ENCODE data around the gene ZNF214.

ZNF214 gene

GRCh38 chr11:6995703-6996102, 24.4 kb downstream of the ZNF214 start:
- Histone ChIP-seq H3K9me3 (ENCODE audit: severe bottlenecking) (no peaks in the 10 kb centered on the region), H3K36me3 (no peaks in the 10 kb centered on the region), H3K27ac (no peak overlapping the region), H3K4me3 (ENCODE audit: low read depth, low read length) (no peak overlapping the region), H3K27me3 (ENCODE audit: insufficient read depth, low read depth, severe bottlenecking) (no peaks in the 10 kb centered on the region)
- TF ChIP-seq, protein P1, sequence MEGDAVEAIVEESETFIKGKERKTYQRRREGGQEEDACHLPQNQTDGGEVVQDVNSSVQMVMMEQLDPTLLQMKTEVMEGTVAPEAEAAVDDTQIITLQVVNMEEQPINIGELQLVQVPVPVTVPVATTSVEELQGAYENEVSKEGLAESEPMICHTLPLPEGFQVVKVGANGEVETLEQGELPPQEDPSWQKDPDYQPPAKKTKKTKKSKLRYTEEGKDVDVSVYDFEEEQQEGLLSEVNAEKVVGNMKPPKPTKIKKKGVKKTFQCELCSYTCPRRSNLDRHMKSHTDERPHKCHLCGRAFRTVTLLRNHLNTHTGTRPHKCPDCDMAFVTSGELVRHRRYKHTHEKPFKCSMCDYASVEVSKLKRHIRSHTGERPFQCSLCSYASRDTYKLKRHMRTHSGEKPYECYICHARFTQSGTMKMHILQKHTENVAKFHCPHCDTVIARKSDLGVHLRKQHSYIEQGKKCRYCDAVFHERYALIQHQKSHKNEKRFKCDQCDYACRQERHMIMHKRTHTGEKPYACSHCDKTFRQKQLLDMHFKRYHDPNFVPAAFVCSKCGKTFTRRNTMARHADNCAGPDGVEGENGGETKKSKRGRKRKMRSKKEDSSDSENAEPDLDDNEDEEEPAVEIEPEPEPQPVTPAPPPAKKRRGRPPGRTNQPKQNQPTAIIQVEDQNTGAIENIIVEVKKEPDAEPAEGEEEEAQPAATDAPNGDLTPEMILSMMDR (IDR thresholded peaks at IDR 0.05; ENCODE audit: low read depth, low read length), result no peak
- no peak for DNase-seq

DNA sequence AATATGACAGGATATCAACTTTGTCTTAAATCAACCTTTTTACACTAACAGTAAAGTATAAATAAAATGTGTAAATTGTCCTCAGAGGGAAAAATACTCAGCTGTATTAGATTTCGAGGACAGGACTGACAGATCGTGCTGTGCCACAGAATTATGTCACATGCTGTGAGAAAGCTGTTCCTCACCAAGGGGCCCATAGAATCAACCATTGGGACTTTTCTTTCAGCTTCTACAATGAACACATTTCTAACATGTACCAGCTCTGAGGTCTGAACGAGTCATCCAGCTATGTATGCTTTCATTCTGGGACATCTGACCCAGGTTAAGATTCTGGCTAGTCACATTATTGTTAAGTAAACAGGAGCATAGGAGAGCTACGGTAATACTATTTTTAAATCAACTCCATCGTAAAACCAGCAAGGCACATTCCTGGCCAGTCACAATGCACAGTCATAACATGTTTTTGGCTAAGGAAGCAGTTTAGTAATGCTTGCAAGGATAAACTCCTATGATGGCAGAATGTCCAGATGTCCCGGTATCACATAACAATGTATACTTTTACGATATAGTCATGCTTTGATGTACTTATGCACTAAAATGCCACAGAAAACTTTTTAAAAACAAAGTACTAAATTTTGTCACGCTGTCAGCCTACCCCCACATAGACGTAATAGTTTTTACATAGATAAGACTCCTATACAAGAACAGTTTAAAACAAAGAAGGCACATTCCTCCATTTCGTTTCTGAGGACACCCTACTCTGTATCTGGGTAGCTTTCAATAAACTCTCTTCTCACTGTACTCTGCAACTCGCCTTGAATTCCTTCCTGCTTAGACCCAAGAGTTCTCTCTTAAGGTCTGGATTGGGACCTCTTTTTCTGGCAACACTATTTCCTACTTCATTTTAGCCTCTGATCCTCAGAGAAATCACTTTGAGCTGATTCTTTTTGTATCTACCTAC, 27.4 kb downstream of the ZNF214 start:
- no peak for DNase-seq
- TF ChIP-seq, protein P1 (IDR thresholded peaks at IDR 0.05; ENCODE audit: low read depth, low read length), result no peak

GRCh38 chr11:6992026-6992425, 28.1 kb downstream of the ZNF214 start:
- Histone ChIP-seq H3K36me3 (no peaks in the 10 kb centered on the region), H3K27me3 (ENCODE audit: insufficient read depth, low read depth, severe bottlenecking) (no peaks in the 10 kb centered on the region), H3K4me3 (ENCODE audit: low read depth, low read length) (no peak overlapping the region), H3K27ac (no peak overlapping the region), H3K9me3 (ENCODE audit: severe bottlenecking) (no peaks in the 10 kb centered on the region)
- DNase-seq, result no peak
- TF ChIP-seq, protein P1 (IDR thresholded peaks at IDR 0.05; ENCODE audit: low read depth, low read length), result no peak

More for the DNA sequence above, 27.4 kb downstream of the ZNF214 start:
- no peaks in the 10 kb centered on the region for H3K9me3 ChIP-seq (ENCODE audit: severe bottlenecking)
- H3K36me3 ChIP-seq, result no peaks in the 10 kb centered on the region
- no peak overlapping the region for H3K27ac ChIP-seq
- no peaks in the 10 kb centered on the region for H3K27me3 ChIP-seq (ENCODE audit: insufficient read depth, low read depth, severe bottlenecking)
- H3K4me3 ChIP-seq (ENCODE audit: low read depth, low read length), result no peak overlapping the region

- no peaks in the 10 kb centered on the region for H3K27me3 ChIP-seq (ENCODE audit: insufficient read depth, low read depth, severe bottlenecking)
- no peak overlapping the region for H3K4me3 ChIP-seq (ENCODE audit: low read depth, low read length)
- TF ChIP-seq, protein P1 (IDR thresholded peaks at IDR 0.05; ENCODE audit: low read depth, low read length), result no peak
- DNase-seq, result no peak
- no peaks in the 10 kb centered on the region for H3K36me3 ChIP-seq
- H3K9me3 ChIP-seq (ENCODE audit: severe bottlenecking), result no peaks in the 10 kb centered on the region
- no peak overlapping the region for H3K27ac ChIP-seq
Measured at GRCh38 chr11:6991227-6991626, 28.9 kb downstream of the ZNF214 start.

DNA sequence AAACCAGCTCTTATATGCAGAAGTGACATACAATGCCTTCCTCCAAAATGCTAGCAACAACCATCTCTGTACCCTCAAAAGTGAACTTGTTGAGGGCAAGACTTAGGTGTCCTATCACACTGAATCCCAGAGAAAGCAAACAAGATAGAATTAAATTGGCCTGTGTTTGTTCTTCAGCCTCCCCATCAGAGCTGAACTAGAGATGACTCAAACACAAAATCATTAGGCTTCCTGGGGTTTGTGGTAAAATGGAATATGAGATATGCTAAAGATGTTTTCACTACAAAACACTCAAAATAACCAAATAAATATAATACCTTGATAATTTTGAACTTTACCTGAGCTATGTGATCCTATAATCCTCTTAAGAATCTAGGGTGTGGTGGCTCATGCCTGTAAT, 31.6 kb downstream of the ZNF214 start:
- no peak for DNase-seq
- Histone ChIP-seq H3K9me3 (ENCODE audit: severe bottlenecking) (no peaks in the 10 kb centered on the region), H3K27ac (no peak overlapping the region), H3K36me3 (no peaks in the 10 kb centered on the region), H3K27me3 (ENCODE audit: insufficient read depth, low read depth, severe bottlenecking) (no peaks in the 10 kb centered on the region), H3K4me3 (ENCODE audit: low read depth, low read length) (no peak overlapping the region)
- TF ChIP-seq, protein P1 (IDR thresholded peaks at IDR 0.05; ENCODE audit: low read depth, low read length), result no peak

Measured in WERI-Rb-1 (cell line).